ENCODE data around the gene ARAP2. TPM values are rescaled to one million over a fixed set of nuclear protein-coding genes. Genes with fewer than 3 reads are reported as not detected.

The ARAP2 gene
- total RNA-seq, 1 experiment from 2014 or later: 13.6 TPM

- H3K9me2 ChIP-seq (ENCODE audit: insufficient read depth): no peaks in the 10 kb centered on the region
- no TSS peak for BruUV-seq (replicated peaks)
- CTCF ChIA-PET: no interaction called here
- no peak overlapping the region for H3K9ac ChIP-seq (ENCODE audit: low read length)
- H3K79me2 ChIP-seq (ENCODE audit: insufficient read depth, low read length): no peaks in the 10 kb centered on the region
- DNase-seq (ENCODE audit: low read depth, low spot score): no peak
- H2AFZ ChIP-seq (ENCODE audit: low read depth, low read length, poor library complexity, severe bottlenecking): no peak overlapping the region
- H3K4me1 ChIP-seq (ENCODE audit: control insufficient read depth in 1 of 2, insufficient read depth in 2 of 2, low read length in 2 of 2): no peaks in the 10 kb centered on the region
- intact Hi-C loops (cut with micrococcal nuclease): no loop called here
- H3K27me3 ChIP-seq (ENCODE audit: insufficient read depth, low read length): no peaks in the 10 kb centered on the region
- no peak overlapping the region for H3K4me3 ChIP-seq (replicated peaks in 1 of 2; ENCODE audit: low read depth in 1 of 2, low read length in 2 of 2)
- RAD21 ChIA-PET (ENCODE audit: low non-redundant PET in 1 of 2, low total read pairs in 2 of 2, uncharacterized antibody in 2 of 2, unreplicated experiment in 2 of 2): no interaction called here
- H4K20me1 ChIP-seq (ENCODE audit: insufficient read depth): no peaks in the 10 kb centered on the region
- no peaks in the 10 kb centered on the region for H3K9me3 ChIP-seq (ENCODE audit: control insufficient read depth in 1 of 2, insufficient read depth in 1 of 2, low read depth in 1 of 2, low read length in 2 of 2)
- TF ChIP-seq ZNF274 (IDR thresholded peaks at IDR 0.05; ENCODE audit: low read depth, low read length) (no peak), RAD21 (IDR thresholded peaks at IDR 0.05; ENCODE audit: low read depth) (no peak), JUND (IDR thresholded peaks at IDR 0.05) (no peak), ZFX (IDR thresholded peaks at IDR 0.05) (no peak), CBX3 (IDR thresholded peaks at IDR 0.05; ENCODE audit: low read depth) (no peak), EGR1 (IDR thresholded peaks at IDR 0.05; ENCODE audit: low read depth) (no peak), YY1 (IDR thresholded peaks at IDR 0.05; ENCODE audit: extremely low read depth, insufficient replicate concordance, low read depth, low read length) (no peak), POLR2AphosphoS5 (IDR thresholded peaks at IDR 0.05; ENCODE audit: low read depth, low read length) (no peak), TCF7L2 (IDR thresholded peaks at IDR 0.05; ENCODE audit: borderline replicate concordance, extremely low read depth, insufficient read depth, insufficient read length) (no peak), MAX (IDR thresholded peaks at IDR 0.05) (no peak), EZH2 (IDR thresholded peaks at IDR 0.05) (no peak), ELF1 (IDR thresholded peaks at IDR 0.05; ENCODE audit: borderline replicate concordance, low read depth) (no peak), SIN3A (IDR thresholded peaks at IDR 0.05; ENCODE audit: low read depth) (no peak), POLR2A (IDR thresholded peaks at IDR 0.05; ENCODE audit: borderline replicate concordance, extremely low read depth, insufficient read depth, insufficient read length) (no peak), REST (IDR thresholded peaks at IDR 0.05; ENCODE audit: low read depth) (no peak), SRF (IDR thresholded peaks at IDR 0.05; ENCODE audit: low read depth) (no peak), CEBPB (IDR thresholded peaks at IDR 0.05; ENCODE audit: low read depth) (no peak)
- TF ChIP-seq, protein P1, sequence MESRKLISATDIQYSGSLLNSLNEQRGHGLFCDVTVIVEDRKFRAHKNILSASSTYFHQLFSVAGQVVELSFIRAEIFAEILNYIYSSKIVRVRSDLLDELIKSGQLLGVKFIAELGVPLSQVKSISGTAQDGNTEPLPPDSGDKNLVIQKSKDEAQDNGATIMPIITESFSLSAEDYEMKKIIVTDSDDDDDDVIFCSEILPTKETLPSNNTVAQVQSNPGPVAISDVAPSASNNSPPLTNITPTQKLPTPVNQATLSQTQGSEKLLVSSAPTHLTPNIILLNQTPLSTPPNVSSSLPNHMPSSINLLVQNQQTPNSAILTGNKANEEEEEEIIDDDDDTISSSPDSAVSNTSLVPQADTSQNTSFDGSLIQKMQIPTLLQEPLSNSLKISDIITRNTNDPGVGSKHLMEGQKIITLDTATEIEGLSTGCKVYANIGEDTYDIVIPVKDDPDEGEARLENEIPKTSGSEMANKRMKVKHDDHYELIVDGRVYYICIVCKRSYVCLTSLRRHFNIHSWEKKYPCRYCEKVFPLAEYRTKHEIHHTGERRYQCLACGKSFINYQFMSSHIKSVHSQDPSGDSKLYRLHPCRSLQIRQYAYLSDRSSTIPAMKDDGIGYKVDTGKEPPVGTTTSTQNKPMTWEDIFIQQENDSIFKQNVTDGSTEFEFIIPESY (IDR thresholded peaks at IDR 0.05; ENCODE audit: extremely low read depth, insufficient replicate concordance, low read length): no peak
- TF ChIP-seq, protein P2, sequence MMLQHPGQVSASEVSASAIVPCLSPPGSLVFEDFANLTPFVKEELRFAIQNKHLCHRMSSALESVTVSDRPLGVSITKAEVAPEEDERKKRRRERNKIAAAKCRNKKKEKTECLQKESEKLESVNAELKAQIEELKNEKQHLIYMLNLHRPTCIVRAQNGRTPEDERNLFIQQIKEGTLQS (IDR thresholded peaks at IDR 0.05): no peak
- TF ChIP-seq, protein P3, sequence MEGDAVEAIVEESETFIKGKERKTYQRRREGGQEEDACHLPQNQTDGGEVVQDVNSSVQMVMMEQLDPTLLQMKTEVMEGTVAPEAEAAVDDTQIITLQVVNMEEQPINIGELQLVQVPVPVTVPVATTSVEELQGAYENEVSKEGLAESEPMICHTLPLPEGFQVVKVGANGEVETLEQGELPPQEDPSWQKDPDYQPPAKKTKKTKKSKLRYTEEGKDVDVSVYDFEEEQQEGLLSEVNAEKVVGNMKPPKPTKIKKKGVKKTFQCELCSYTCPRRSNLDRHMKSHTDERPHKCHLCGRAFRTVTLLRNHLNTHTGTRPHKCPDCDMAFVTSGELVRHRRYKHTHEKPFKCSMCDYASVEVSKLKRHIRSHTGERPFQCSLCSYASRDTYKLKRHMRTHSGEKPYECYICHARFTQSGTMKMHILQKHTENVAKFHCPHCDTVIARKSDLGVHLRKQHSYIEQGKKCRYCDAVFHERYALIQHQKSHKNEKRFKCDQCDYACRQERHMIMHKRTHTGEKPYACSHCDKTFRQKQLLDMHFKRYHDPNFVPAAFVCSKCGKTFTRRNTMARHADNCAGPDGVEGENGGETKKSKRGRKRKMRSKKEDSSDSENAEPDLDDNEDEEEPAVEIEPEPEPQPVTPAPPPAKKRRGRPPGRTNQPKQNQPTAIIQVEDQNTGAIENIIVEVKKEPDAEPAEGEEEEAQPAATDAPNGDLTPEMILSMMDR (IDR thresholded peaks at IDR 0.05 in 2 of 3, conservative IDR thresholded peaks at IDR 0.05 in 1 of 3; ENCODE audit: borderline replicate concordance in 1 of 3, insufficient read depth in 1 of 3, low read depth in 2 of 3, low read length in 2 of 3): no peak
- POLR2A ChIA-PET: no interaction called here
- no peak overlapping the region for H3K27ac ChIP-seq (ENCODE audit: low read depth, low read length)
- no peak overlapping the region for H3K4me2 ChIP-seq (ENCODE audit: low read length)
- ATAC-seq: no peak
- H3K36me3 ChIP-seq (ENCODE audit: control insufficient read depth in 1 of 2, insufficient read depth in 2 of 2, low read length in 2 of 2): no peaks in the 10 kb centered on the region
Observed at GRCh38 chr4:36043901-36044300, 200.4 kb downstream of the ARAP2 start.

Data from HCT116 (cell line).